ENCODE data around the gene ATG4B.

DNA sequence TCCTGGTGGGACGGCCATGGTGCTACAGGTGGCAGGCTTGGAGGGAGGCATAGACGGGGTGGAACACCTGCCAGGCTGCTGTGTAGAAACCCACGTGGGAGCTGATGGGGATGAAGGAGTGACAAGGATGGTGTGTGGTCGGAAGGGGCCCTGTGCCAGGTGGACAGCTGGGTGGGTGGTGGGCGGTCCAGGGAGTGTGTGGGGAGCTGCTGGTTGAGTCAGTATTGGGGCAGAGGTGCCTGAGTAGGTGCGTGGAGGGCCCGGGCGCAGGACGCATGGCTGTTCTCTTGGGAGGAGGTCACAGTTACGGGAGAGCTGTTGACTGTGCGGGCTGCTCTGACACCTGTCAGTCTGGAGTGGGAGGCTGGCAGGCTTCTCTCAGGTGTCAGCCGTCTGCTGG lies 84.4 kb downstream of the ATG4B start:
- TF ChIP-seq BHLHE40 (IDR thresholded peaks at IDR 0.05; ENCODE audit: borderline replicate concordance): no peak
- TF ChIP-seq, protein P1, sequence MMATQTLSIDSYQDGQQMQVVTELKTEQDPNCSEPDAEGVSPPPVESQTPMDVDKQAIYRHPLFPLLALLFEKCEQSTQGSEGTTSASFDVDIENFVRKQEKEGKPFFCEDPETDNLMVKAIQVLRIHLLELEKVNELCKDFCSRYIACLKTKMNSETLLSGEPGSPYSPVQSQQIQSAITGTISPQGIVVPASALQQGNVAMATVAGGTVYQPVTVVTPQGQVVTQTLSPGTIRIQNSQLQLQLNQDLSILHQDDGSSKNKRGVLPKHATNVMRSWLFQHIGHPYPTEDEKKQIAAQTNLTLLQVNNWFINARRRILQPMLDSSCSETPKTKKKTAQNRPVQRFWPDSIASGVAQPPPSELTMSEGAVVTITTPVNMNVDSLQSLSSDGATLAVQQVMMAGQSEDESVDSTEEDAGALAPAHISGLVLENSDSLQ (IDR thresholded peaks at IDR 0.05): no peak
- no peak for TF ChIP-seq TARDBP (IDR thresholded peaks at IDR 0.05)
- no peak for TF ChIP-seq HDGF (IDR thresholded peaks at IDR 0.05; ENCODE audit: borderline replicate concordance)
- no peak for TF ChIP-seq SUZ12 (IDR thresholded peaks at IDR 0.05)
- no peak for TF ChIP-seq ARNT (IDR thresholded peaks at IDR 0.05)
- no peak for TF ChIP-seq ELF4 (IDR thresholded peaks at IDR 0.05)
- TF ChIP-seq ZNF384 (IDR thresholded peaks at IDR 0.05): no peak
- no peak for TF ChIP-seq NFRKB (IDR thresholded peaks at IDR 0.05)
- no peak for TF ChIP-seq SP1 (IDR thresholded peaks at IDR 0.05)

All from HEK293T (cell line).